Panc1 (cell line): ENCODE data around the gene RPS6KL1. TPM values are rescaled to one million over a fixed set of nuclear protein-coding genes. Genes with fewer than 3 reads are reported as not detected.

Experiments used
- ATAC-seq: fragments of 200-7000 bp; cut with Tn5 transposase; 2 replicates; pipeline ENCODE4 v1.9.1; 2020; ENCODE audit warnings: mild to moderate bottlenecking, moderate library complexity
- BruUV-seq: library from RNA; stranded (reverse); fragments of 400-500 nt; replicated peaks from 2 replicates; lab custom pipeline; 2021; lab: Mats Ljungman, UMichigan
- CTCF ChIA-PET: fragments of 300-600 bp; sonication (Branson Sonifier 250); formaldehyde crosslinking; loops from one replicate; lab custom pipeline; 2022; ENCODE audit warnings: antibody characterized with exemption; lab: Charles Lee
- POLR2A ChIA-PET: fragments of 300-600 bp; sonication (Branson Sonifier 250); formaldehyde crosslinking; loops from one replicate; lab custom pipeline; 2022; ENCODE audit warnings: antibody characterized with exemption; lab: Charles Lee
- DNase-seq: peaks from one replicate; pipeline ENCODE4 v3.0.0-alpha.2; 2010; ENCODE audit warnings: low read depth, low spot score
- H3K27ac ChIP-seq: 2 replicates; pipeline ENCODE4 v1.5.1; 2011; ENCODE audit warnings: mild to moderate bottlenecking, low read length, inconsistent platforms
- H3K27me3 ChIP-seq: fragments of 200-500 bp; sonication (Bioruptor generic); 2 replicates; pipeline ENCODE4 v1.6.0; 2014; ENCODE audit warnings: low read length, inconsistent platforms; ENCODE audit not compliant: control insufficient read depth, insufficient read depth
- H3K36me3 ChIP-seq: fragments of 200-500 bp; sonication (Bioruptor generic); 2 replicates; pipeline ENCODE4 v1.5.1; 2014; ENCODE audit warnings: inconsistent platforms, mild to moderate bottlenecking, low read length, moderate library complexity; ENCODE audit not compliant: control insufficient read depth, insufficient read depth
- H3K4me1 ChIP-seq: 2 replicates; pipeline ENCODE4 v1.5.1; 2011; ENCODE audit warnings: inconsistent platforms, mild to moderate bottlenecking, low read length, moderate library complexity; ENCODE audit not compliant: control insufficient read depth, insufficient read depth
- H3K4me3 ChIP-seq, 2 experiments: 2 replicates each; pipeline ENCODE4 v1.5.1; 2011 to 2012; ENCODE audit warnings: low read depth in 2 of 2, low read length in 2 of 2, mild to moderate bottlenecking in 2 of 2, inconsistent platforms in 1 of 2, moderate library complexity in 1 of 2
- H3K9me3 ChIP-seq: fragments of 200-500 bp; sonication (Bioruptor generic); 2 replicates; pipeline ENCODE4 v1.5.1; 2014; ENCODE audit warnings: low read depth, mild to moderate bottlenecking, inconsistent platforms, low read length, moderate library complexity; ENCODE audit not compliant: control insufficient read depth, insufficient read depth
- CTCF ChIP-seq: fragments of 450-650 bp; IDR thresholded peaks from 2 replicates; pipeline ENCODE4 v1.5.1; 2017; ENCODE audit warnings: mild to moderate bottlenecking
- POLR2AphosphoS5 ChIP-seq: IDR thresholded peaks from 2 replicates; pipeline ENCODE4 v1.6.1; 2012; ENCODE audit warnings: mild to moderate bottlenecking, low read depth, low read length, moderate library complexity
- REST ChIP-seq, 2 experiments: IDR thresholded peaks; 2 replicates each; pipeline ENCODE4 v1.6.1; 2011 to 2012; ENCODE audit warnings: low read depth in 2 of 2, control low read depth in 1 of 2, low read length in 1 of 2, mild to moderate bottlenecking in 1 of 2, moderate library complexity in 1 of 2; ENCODE audit not compliant: insufficient read depth in 1 of 2
- SIN3A ChIP-seq: IDR thresholded peaks from 2 replicates; pipeline ENCODE4 v1.6.1; 2012; ENCODE audit warnings: low read depth, mild to moderate bottlenecking, low read length, moderate library complexity, borderline replicate concordance; ENCODE audit not compliant: insufficient read depth
- TCF7L2 ChIP-seq: IDR thresholded peaks from 2 replicates; pipeline ENCODE4 v1.6.1; 2011; ENCODE audit warnings: mild to moderate bottlenecking, low read depth, low read length, inconsistent platforms
- in situ Hi-C: cut with HindIII; loops from 2 replicates; pipeline ENCODE4 v1.10.0; 2016; ENCODE audit warnings: low sequenced_read_pairs, low pct_unique_long_range_greater_than_20kb
- intact Hi-C: fragments of 100-400 bp; cut with micrococcal nuclease; formaldehyde crosslinking; loops from one replicate; pipeline ENCODE4 v1.10.0; 2022; ENCODE audit not compliant: unreplicated experiment
- total RNA-seq: library from RNA; stranded (reverse); gene quantifications from one replicate; pipeline ENCODE4 v1.2.1, GENCODE V29; 2021; ENCODE audit not compliant: unreplicated experiment

RPS6KL1 gene
- total RNA-seq, 1 experiment from 2014 or later, result 14.9 TPM

GRCh38 chr14:74868739-74869138 is 54.3 kb downstream of the RPS6KL1 start:
- BruUV-seq, result no TSS peak
- ATAC-seq (no peak), DNase-seq (no peak)
- Histone ChIP-seq H3K27me3 (no peaks in the 10 kb centered on the region), H3K4me1 (no peaks in the 10 kb centered on the region), H3K36me3 (no peaks in the 10 kb centered on the region), H3K4me3 (no peak overlapping the region), H3K27ac (no peak overlapping the region), H3K9me3 (no peaks in the 10 kb centered on the region)
- POLR2A ChIA-PET, result no interaction called here
- CTCF ChIA-PET, result interaction anchor here (0.7 kb wide), 1 partner anchor 20 kb away, joined by 3 read pairs; no protein-coding TSS in a partner anchor
- TF ChIP-seq SIN3A, result no peak
- TF ChIP-seq TCF7L2, result no peak
- no peak for TF ChIP-seq POLR2AphosphoS5
- no peak for TF ChIP-seq REST (IDR thresholded peaks at IDR 0.05; ENCODE audit: insufficient read depth in 1 of 2, low read depth in 2 of 2, low read length in 1 of 2)
- TF ChIP-seq CTCF, result no peak
- intact Hi-C loops, result loop anchor here (10.0 kb wide), 1 partner anchor 426 kb away; no protein-coding TSS in a partner anchor
- in situ Hi-C loops, result no loop called here

GRCh38 chr14:74867673-74868072 is 55.4 kb downstream of the RPS6KL1 start:
- in situ Hi-C loops (no loop called here), intact Hi-C loops (loop anchor here (10.0 kb wide), 1 partner anchor 427 kb away; no protein-coding TSS in a partner anchor)
- Histone ChIP-seq H3K4me1 (no peaks in the 10 kb centered on the region), H3K36me3 (no peaks in the 10 kb centered on the region), H3K27ac (no peak overlapping the region), H3K27me3 (no peaks in the 10 kb centered on the region), H3K4me3 (no peak overlapping the region), H3K9me3 (no peaks in the 10 kb centered on the region)
- no peak for DNase-seq
- no peak for TF ChIP-seq POLR2AphosphoS5
- TF ChIP-seq CTCF, result no peak
- no peak for TF ChIP-seq REST (IDR thresholded peaks at IDR 0.05; ENCODE audit: insufficient read depth in 1 of 2, low read depth in 2 of 2, low read length in 1 of 2)
- no peak for TF ChIP-seq SIN3A
- POLR2A ChIA-PET, result interaction anchor here (0.6 kb wide), 3 partner anchors 15 to 197 kb away, joined by 3 to 15 read pairs (median 5); no protein-coding TSS in a partner anchor
- CTCF ChIA-PET, result no interaction called here
- ATAC-seq, result no peak
- no TSS peak for BruUV-seq
